Kidney (tissue), 14 donors: ENCODE data around the gene AQP9. TPM values are rescaled to one million over a fixed set of nuclear protein-coding genes. Genes with fewer than 3 reads are reported as not detected.

Experiments
- DNase-seq, 5 donors: peaks; one replicate each; pipeline ENCODE4 v3.0.0-alpha.2; 2013 to 2020
- FAIRE-seq: peaks from 2 replicates; lab custom pipeline; 2012; peaks lifted over from hg19 to GRCh38; lab: Jason Lieb, UNC
- H3K27ac ChIP-seq, 2 donors: one replicate each; pipeline ENCODE4 v1.7.0; 2013; ENCODE audit warnings: low read depth in 2 of 2, low read length in 2 of 2, inconsistent platforms in 1 of 2
- H3K27me3 ChIP-seq: one replicate; pipeline ENCODE4 v1.7.1; 2013; ENCODE audit warnings: low read length, inconsistent platforms; ENCODE audit not compliant: control insufficient read depth, insufficient read depth
- H3K36me3 ChIP-seq, 3 donors: one replicate each; pipeline versions ENCODE4 v1.7.0 to v1.7.1; 2013; ENCODE audit warnings: low read length in 3 of 3, control low read depth in 1 of 3, inconsistent platforms in 1 of 3; ENCODE audit not compliant: insufficient read depth in 3 of 3, control insufficient read depth in 2 of 3
- H3K4me1 ChIP-seq, 3 donors: one replicate each; pipeline versions ENCODE4 v1.7.0 to v1.7.1; 2013; ENCODE audit warnings: low read length in 3 of 3, inconsistent platforms in 1 of 3, low read depth in 1 of 3; ENCODE audit not compliant: control insufficient read depth in 2 of 3, insufficient read depth in 2 of 3
- H3K4me3 ChIP-seq, 3 donors: one replicate each; pipeline versions ENCODE4 v1.7.0 to v1.8.1; 2013; ENCODE audit warnings: low read length in 3 of 3, control low read depth in 1 of 3, inconsistent platforms in 1 of 3
- H3K9ac ChIP-seq, 3 donors: one replicate each; pipeline versions ENCODE4 v1.7.0 to v1.7.1; 2013; ENCODE audit warnings: low read length in 3 of 3, control low read depth in 1 of 3, inconsistent platforms in 1 of 3
- H3K9me3 ChIP-seq, 3 donors: one replicate each; pipeline versions ENCODE4 v1.7.0 to v1.7.1; 2013; ENCODE audit warnings: low read length in 3 of 3, control low read depth in 1 of 3, inconsistent platforms in 1 of 3; ENCODE audit not compliant: control insufficient read depth in 2 of 3, insufficient read depth in 1 of 3
- intact Hi-C: fragments of 100-400 bp; cut with DNase I; formaldehyde crosslinking; loops from one replicate; pipeline ENCODE4 v1.11.1; 2022
- polyA plus RNA-seq: library from polyadenylated mRNA; stranded (reverse); fragments of 350-450 nt; fragmentation: Illumina TruSeq; extraction: RNeasy Lipid Tissue Mini Kit (QIAGEN cat#74804); gene quantifications from one replicate; pipeline ENCODE4 v1.2.3, GENCODE V29; 2014; ENCODE audit warnings: low read depth, low replicate concordance; ENCODE audit not compliant: insufficient read depth
- total RNA-seq: library from RNA; stranded (reverse); fragmentation: NEBNext Ultra II Directional; extraction: Animal tissue kit (Norgen Biotek cat#: 25700); gene quantifications from one replicate; pipeline ENCODE4 v1.2.1, GENCODE V29; 2021
- TF ChIP-seq, protein P1 (sequence below): IDR thresholded peaks from 3 replicates; pipeline ENCODE4 v1.5.1; 2012; ENCODE audit warnings: mild to moderate bottlenecking, moderate library complexity, borderline replicate concordance; ENCODE audit not compliant: insufficient read depth; ENCODE audit errors: extremely low read depth
- donor health status: control.
- donor health status: control.
- donor health status: control.
- donor health status: control.
- donor health status: control.
- donor health status: DM: yes; HTN: yes; CAD: no.
- donor health status: Normal renal cell carcinoma (clear cell type).

The AQP9 gene
- total and polyA plus RNA-seq, 2 donors from 2014 or later: 0.30 to 1.4 TPM

DNA sequence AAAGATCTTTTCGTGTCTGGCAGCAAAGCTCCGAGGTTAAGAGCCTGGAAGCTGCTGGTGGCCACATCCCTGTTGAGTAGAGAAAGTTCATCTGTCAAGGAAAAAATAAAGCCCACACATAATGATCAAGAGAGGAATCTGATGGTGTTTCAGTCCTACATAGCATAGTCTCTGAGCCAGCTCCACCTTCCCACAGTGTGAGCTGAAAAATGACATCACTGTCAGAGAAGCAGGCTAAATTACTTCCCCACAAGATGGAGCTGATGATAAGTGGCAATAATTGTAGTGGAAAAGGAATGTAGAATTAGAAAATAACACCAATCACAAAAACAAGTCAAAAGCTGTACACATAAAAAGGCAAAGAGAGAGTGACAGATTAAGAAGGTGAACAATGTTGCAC is 84.5 kb downstream of the AQP9 start:
- Histone ChIP-seq H3K36me3 (no peaks in the 10 kb centered on the region), H3K9ac (no peak overlapping the region), H3K9me3 (peaks cover 0 to 4% (median 2%) of the 10 kb centered on the region in 3 donors), H3K4me3 (no peak overlapping the region), H3K4me1 (no peaks in the 10 kb centered on the region), H3K27me3 (no peaks in the 10 kb centered on the region), H3K27ac (no peak overlapping the region)
- no peak for FAIRE-seq
- intact Hi-C loops: no loop called here
- TF ChIP-seq, protein P1, sequence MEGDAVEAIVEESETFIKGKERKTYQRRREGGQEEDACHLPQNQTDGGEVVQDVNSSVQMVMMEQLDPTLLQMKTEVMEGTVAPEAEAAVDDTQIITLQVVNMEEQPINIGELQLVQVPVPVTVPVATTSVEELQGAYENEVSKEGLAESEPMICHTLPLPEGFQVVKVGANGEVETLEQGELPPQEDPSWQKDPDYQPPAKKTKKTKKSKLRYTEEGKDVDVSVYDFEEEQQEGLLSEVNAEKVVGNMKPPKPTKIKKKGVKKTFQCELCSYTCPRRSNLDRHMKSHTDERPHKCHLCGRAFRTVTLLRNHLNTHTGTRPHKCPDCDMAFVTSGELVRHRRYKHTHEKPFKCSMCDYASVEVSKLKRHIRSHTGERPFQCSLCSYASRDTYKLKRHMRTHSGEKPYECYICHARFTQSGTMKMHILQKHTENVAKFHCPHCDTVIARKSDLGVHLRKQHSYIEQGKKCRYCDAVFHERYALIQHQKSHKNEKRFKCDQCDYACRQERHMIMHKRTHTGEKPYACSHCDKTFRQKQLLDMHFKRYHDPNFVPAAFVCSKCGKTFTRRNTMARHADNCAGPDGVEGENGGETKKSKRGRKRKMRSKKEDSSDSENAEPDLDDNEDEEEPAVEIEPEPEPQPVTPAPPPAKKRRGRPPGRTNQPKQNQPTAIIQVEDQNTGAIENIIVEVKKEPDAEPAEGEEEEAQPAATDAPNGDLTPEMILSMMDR: no peak
- DNase-seq: peak in 1 of 5 donors; percentile 30

DNA sequence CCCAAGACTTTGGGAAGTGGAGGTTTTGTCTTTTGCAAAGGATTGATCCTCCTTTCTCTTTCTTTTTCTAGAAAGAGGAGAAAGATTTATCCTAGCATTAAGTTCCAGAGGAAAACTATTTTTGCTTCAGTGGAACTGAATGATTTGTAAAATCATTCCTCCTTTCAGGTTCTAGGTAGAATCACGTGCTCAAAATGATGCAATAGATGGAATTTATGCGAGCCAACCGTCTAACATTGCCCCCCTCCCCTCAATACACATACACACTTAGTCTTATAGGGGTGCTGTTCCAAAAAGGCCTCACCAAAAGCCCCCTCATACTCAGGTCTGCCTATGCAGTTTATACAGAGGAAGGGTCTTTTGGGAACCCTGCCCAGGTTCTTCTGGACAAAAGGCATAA is 85.3 kb downstream of the AQP9 start:
- H3K27ac ChIP-seq: no peak overlapping the region
- DNase-seq (no peak), FAIRE-seq (no peak)
- no peak overlapping the region for H3K9ac ChIP-seq
- H3K9me3 ChIP-seq: peaks cover 0 to 4% (median 2%) of the 10 kb centered on the region in 3 donors
- TF ChIP-seq, protein P1: no peak
- peaks cover 0 to 6% (median 1%) of the 10 kb centered on the region in 3 donors for H3K4me1 ChIP-seq
- H3K27me3 ChIP-seq: no peaks in the 10 kb centered on the region
- intact Hi-C loops: no loop called here
- no peaks in the 10 kb centered on the region for H3K36me3 ChIP-seq
- H3K4me3 ChIP-seq: no peak overlapping the region

DNA sequence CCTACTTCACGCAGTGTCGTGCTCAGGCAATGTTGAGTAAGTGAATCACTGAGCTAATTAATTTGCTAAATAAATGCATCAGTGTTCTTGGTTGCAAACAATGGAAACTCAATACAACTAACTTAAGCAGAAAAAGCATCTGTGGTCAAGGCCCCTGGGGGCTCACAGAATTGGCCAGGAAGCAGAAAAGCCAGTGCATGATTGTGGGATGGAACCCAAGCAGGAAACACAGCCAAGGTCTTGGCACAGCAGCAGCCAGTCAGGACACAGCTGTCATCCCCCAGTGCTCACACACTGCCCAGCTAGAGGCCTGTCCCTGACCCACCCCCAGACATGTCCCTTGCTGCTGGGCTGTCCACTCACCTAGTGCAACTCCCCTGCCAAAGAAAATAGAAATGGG is 85.9 kb downstream of the AQP9 start:
- Histone ChIP-seq H3K27me3 (no peaks in the 10 kb centered on the region), H3K36me3 (no peaks in the 10 kb centered on the region), H3K4me1 (peaks cover 3 to 12% (median 6%) of the 10 kb centered on the region in 3 donors), H3K27ac (no peak overlapping the region), H3K4me3 (no peak overlapping the region), H3K9me3 (peaks cover 0 to 4% (median 2%) of the 10 kb centered on the region in 3 donors), H3K9ac (no peak overlapping the region)
- FAIRE-seq: no peak
- DNase-seq: no peak
- intact Hi-C loops: no loop called here
- TF ChIP-seq, protein P1: no peak
